ENCODE results near the gene COBL. TPM values are rescaled to one million over a fixed set of nuclear protein-coding genes. Genes with fewer than 3 reads are reported as not detected.

COBL gene
- total and polyA plus RNA-seq, 2 donors (not counting 3 experiments of a cell fraction or from before 2014, with no cell fraction given) = 0.11 TPM; not detected in 1

DNA sequence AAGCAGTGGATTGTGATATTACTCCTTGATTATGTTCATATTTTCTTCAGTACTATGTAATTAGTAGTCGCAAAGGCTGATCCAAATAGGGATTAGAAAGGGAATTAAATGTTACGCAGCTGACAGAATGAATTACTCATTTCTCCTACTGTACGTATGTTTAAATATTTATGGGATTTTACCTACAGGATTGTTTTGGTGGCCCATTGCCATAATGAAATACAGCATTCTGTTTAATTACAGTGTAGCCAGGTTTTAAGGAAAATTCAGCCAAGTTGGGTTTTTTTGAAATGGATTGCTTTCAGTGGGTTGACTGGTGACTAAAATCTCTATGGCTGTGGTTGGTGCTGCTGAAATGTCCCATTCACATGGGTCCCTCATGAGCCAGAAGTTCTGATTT, 336.2 kb downstream of the COBL start:
- intact Hi-C loops (cut with micrococcal nuclease) = no loop called here

More for the DNA sequence above, 336.2 kb downstream of the COBL start:
- TF ChIP-seq MYC (IDR thresholded peaks at IDR 0.05; ENCODE audit: low read depth, low read length) = no peak
- no peak for TF ChIP-seq EZH2 (IDR thresholded peaks at IDR 0.05; ENCODE audit: borderline replicate concordance, low read depth, low read length, severe bottlenecking)
- no peak for TF ChIP-seq FOS (IDR thresholded peaks at IDR 0.05; ENCODE audit: borderline replicate concordance, insufficient read depth, low read length)
- TF ChIP-seq, protein P1, sequence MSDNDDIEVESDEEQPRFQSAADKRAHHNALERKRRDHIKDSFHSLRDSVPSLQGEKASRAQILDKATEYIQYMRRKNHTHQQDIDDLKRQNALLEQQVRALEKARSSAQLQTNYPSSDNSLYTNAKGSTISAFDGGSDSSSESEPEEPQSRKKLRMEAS (IDR thresholded peaks at IDR 0.05; ENCODE audit: insufficient read depth, insufficient read length) = no peak
- TF ChIP-seq POLR2AphosphoS5 (IDR thresholded peaks at IDR 0.05; ENCODE audit: insufficient read depth, low read depth, low read length) = no peak
- TF ChIP-seq GATA2 (IDR thresholded peaks at IDR 0.05; ENCODE audit: insufficient read depth, insufficient read length, low read depth, low read length) = no peak
- TF ChIP-seq, protein P2, sequence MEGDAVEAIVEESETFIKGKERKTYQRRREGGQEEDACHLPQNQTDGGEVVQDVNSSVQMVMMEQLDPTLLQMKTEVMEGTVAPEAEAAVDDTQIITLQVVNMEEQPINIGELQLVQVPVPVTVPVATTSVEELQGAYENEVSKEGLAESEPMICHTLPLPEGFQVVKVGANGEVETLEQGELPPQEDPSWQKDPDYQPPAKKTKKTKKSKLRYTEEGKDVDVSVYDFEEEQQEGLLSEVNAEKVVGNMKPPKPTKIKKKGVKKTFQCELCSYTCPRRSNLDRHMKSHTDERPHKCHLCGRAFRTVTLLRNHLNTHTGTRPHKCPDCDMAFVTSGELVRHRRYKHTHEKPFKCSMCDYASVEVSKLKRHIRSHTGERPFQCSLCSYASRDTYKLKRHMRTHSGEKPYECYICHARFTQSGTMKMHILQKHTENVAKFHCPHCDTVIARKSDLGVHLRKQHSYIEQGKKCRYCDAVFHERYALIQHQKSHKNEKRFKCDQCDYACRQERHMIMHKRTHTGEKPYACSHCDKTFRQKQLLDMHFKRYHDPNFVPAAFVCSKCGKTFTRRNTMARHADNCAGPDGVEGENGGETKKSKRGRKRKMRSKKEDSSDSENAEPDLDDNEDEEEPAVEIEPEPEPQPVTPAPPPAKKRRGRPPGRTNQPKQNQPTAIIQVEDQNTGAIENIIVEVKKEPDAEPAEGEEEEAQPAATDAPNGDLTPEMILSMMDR (IDR thresholded peaks at IDR 0.05; ENCODE audit: extremely low read depth in 1 of 2, insufficient read depth in 1 of 2, low read depth in 1 of 2, low read length in 2 of 2) = no peak
- H4K20me1 ChIP-seq (replicated peaks; ENCODE audit: control insufficient read depth, extremely low read depth, insufficient read depth, low read length) = no peaks in the 10 kb centered on the region
- BruUV-seq (replicated peaks) = no TSS peak
- no peaks in the 10 kb centered on the region for H3K9me3 ChIP-seq (replicated peaks; ENCODE audit: control insufficient read depth, insufficient read depth, low read length)
- no peaks in the 10 kb centered on the region for H3K36me3 ChIP-seq (ENCODE audit: control insufficient read depth in 2 of 2, extremely low read depth in 1 of 2, insufficient read depth in 2 of 2, low read length in 2 of 2)
- dilution Hi-C loops (cut with MboI; ENCODE audit: extremely low pct_ligation_motif_present, low sequenced_read_pairs) = no loop called here
- H3K27me3 ChIP-seq (ENCODE audit: control insufficient read depth in 2 of 2, insufficient read depth in 2 of 2, low read length in 2 of 2) = peaks cover 0 to 3% of the 10 kb centered on the region in 2 experiments
- no peak for FAIRE-seq
- H3K4me2 ChIP-seq (ENCODE audit: insufficient read depth, low read length) = no peak overlapping the region
- no peaks in the 10 kb centered on the region for H3K9me1 ChIP-seq (replicated peaks; ENCODE audit: control insufficient read depth, extremely low read depth, insufficient read depth, low read length)
- no peak overlapping the region for H3K9ac ChIP-seq (replicated peaks; ENCODE audit: extremely low read depth, insufficient read depth, low read length)
- H2AFZ ChIP-seq (ENCODE audit: low read depth, low read length) = no peak overlapping the region
- no peaks in the 10 kb centered on the region for H3K79me2 ChIP-seq (ENCODE audit: control insufficient read depth, insufficient read depth, low read length)
- DNase-seq (ENCODE audit: low read depth, low spot score) = no peak
- H3K4me3 ChIP-seq (replicated peaks in 1 of 3; ENCODE audit: insufficient read depth in 1 of 3, low read depth in 1 of 3, low read length in 3 of 3) = no peak overlapping the region
- H3K27ac ChIP-seq (ENCODE audit: insufficient read depth, low read depth, low read length) = no peak overlapping the region
- ChIA-PET CTCF (no interaction called here), POLR2A (no interaction called here)
- no peaks in the 10 kb centered on the region for H3K4me1 ChIP-seq (ENCODE audit: control insufficient read depth, extremely low read depth, insufficient read depth, low read length)
